LNCAP (cell line): ENCODE results near the gene EFEMP2.

Experiments
- TF ChIP-seq, protein P1 (sequence below): fragments of 450-650 bp; IDR thresholded peaks from 2 replicates; pipeline ENCODE4 v1.5.1; 2017; ENCODE audit warnings: mild to moderate bottlenecking

The EFEMP2 gene

DNA sequence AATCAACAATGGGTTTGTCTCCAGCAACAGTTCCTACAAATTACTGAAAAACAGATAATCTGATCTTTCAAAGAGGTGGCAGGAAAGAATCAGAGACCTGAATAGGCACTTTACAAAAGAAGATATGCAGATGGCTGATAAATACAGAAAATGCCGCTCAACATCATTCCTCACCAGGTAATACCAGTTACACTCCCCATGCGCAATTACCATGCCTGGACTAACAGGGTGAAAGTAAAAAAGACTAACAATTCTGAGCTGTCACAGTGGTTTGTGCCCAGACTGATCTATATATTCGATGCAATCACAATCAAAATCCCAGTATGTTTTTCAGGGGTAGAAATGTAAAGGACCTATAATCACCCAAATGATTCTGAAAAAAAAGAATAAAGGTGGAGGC is 28.8 kb downstream of the EFEMP2 start:
- TF ChIP-seq, protein P1, sequence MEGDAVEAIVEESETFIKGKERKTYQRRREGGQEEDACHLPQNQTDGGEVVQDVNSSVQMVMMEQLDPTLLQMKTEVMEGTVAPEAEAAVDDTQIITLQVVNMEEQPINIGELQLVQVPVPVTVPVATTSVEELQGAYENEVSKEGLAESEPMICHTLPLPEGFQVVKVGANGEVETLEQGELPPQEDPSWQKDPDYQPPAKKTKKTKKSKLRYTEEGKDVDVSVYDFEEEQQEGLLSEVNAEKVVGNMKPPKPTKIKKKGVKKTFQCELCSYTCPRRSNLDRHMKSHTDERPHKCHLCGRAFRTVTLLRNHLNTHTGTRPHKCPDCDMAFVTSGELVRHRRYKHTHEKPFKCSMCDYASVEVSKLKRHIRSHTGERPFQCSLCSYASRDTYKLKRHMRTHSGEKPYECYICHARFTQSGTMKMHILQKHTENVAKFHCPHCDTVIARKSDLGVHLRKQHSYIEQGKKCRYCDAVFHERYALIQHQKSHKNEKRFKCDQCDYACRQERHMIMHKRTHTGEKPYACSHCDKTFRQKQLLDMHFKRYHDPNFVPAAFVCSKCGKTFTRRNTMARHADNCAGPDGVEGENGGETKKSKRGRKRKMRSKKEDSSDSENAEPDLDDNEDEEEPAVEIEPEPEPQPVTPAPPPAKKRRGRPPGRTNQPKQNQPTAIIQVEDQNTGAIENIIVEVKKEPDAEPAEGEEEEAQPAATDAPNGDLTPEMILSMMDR, result no peak

- TF ChIP-seq, protein P1, result no peak
Measured at GRCh38 chr11:65842144-65842543, 30.5 kb downstream of the EFEMP2 start.

DNA sequence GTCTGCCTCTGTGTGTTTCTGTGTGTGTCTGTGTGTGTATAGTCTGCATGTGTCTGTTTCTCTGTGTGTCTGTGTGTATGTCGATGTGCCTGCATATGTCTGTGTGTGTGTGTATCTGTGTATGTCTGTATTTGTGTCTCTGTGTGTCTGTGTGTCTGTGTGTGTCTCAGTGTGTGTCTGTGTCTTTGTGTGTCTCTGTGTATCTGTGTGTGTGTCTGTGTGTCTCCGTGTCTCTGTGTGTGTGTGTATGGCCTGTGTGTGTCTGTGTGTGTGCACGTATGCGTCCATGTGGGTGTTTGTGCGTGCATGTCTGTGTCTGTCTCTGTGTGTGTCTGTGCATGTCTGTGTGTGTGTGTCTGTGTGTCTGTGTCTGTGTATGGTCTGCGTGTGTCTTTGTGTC is 38.4 kb downstream of the EFEMP2 start:
- TF ChIP-seq, protein P1, result no peak

- TF ChIP-seq, protein P1, result no peak
Measured at GRCh38 chr11:65833297-65834030, 39.1 kb downstream of the EFEMP2 start, which contains the start of gene SNX32. SNX32 (plus strand) TSS chr11:65833963; CDS start chr11:65834066, 103 bp downstream.

DNA sequence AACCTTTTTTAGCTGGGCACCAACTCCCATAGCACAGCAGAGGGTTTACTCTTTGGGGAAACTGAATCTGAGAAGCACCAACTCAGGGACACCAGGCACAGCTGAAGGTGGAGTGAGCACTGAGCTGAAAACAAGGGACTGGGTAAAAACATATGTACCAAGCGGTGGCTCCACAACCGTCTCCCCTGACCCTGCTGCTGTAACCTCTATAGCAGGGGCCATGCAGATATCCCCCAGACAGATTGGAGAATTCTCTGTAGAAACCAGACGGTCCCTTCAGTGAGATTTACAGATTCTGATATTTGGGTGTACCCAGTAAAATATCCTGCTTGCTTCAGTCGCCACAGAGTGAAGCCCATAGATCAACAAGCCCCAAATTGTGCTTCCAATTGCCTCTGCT is 43.1 kb downstream of the EFEMP2 start:
- TF ChIP-seq, protein P1, result no peak

DNA sequence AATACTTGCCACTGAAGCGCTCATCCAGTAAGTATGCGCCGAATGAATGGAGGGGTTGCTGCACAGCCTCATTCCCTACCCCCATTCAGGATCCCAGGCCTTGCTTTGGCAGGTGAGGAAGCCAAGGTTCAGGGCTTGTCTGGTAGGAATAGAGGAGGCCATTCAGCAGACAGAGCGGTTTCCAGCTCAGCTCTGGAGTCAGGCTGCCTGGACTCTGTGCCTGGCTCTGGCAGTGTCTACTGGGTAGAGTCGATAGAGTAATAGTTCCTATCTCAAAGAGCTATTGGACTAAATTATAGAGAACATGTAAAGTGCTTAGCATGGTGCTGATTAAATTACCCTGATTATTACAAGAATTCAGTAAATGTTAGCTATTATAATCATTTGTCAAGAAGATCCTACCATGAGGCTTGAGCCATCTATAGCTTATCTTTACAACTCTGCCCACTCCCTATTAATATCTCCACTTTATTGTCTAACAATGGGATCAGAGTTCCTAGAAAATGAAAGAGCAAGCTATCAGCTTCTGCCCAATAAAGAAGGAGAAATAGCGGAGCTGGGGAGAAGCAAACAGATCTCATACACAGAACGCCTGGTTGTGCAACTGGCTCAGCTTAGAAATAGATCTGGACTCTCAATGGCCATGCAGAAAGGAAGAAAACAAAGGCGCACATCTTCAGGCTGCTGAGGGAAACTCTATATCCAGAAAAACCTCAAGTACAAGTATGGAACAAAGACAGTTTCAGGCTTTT is 45.4 kb downstream of the EFEMP2 start:
- TF ChIP-seq, protein P1, result no peak

GRCh38 chr11:65822776-65823528 is 49.6 kb downstream of the EFEMP2 start:
- TF ChIP-seq, protein P1, result no peak
